GM19395 (cell line): ENCODE results near the gene SMC1B.
"Not testable (repeated sequence)": the region's sequence is repeated elsewhere in the genome, so short reads cannot be mapped to it uniquely, and the experiment has no call there.

Experiments used
- ATAC-seq: cut with Tn5 transposase; IDR thresholded peaks from one replicate; pipeline ENCODE4 v1.9.1; 2021; ENCODE audit warnings: mild to moderate bottlenecking, moderate library complexity; ENCODE audit not compliant: unreplicated experiment

The SMC1B gene

GRCh38 chr22:45421349-45422055 is 8.1 kb upstream of the SMC1B start:
- no peak for ATAC-seq

- no peak for ATAC-seq
Measured at GRCh38 chr22:45420539-45420938, 7.1 kb upstream of the SMC1B start.

GRCh38 chr22:45420011-45420410 is 6.6 kb upstream of the SMC1B start:
- no peak for ATAC-seq

DNA sequence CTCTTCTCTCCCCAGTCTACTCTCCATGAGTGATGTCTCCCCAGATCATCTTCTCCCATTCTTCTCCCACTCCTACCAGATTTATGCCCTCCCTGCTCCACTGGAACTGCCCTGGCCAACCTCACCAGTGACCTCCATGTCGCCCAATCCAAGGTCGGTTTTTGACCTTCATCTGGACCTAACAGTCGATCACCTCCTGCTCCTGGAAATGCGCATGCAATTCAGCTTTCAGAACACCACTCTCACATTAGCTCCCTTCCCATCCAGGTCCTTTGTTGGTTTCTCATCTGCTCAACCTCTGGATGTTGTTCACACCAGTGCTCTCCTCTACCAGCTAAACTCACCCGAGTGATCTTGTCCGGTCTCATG is 5.4 kb upstream of the SMC1B start:
- no peak for ATAC-seq

GRCh38 chr22:45418056-45418769 is 4.8 kb upstream of the SMC1B start:
- no peak for ATAC-seq

GRCh38 chr22:45413013-45413367 is 409 bp downstream of the SMC1B start:
- no peak for ATAC-seq

GRCh38 chr22:45407793-45408192 is 5.6 kb downstream of the SMC1B start:
- ATAC-seq = no peak

DNA sequence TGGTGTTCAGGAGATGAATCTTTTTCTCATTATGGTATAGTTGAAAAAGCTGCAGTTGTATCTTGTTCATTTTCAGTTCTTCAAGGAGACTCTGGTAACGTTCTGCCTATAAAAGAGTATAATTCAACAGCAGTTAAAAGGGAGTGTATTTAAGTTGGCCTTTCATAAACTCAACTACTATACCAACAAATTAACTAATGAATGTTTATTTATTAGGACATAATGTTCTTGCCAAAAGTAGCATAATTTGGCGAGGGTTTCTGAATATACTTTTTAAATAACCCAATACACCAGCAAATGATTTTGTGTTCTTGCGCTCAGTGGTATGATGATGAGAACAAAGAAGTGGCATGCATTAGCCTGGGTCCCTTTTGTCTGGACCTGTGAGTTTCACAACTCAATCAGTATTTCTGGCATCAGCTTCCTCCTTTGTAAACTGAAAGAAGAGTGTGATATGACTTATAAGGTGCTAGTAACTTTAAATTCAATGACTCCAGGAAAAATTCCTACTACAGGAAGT is 10.9 kb downstream of the SMC1B start:
- ATAC-seq = no peak

GRCh38 chr22:45399712-45400445 is 13.5 kb downstream of the SMC1B start:
- no peak for ATAC-seq

DNA sequence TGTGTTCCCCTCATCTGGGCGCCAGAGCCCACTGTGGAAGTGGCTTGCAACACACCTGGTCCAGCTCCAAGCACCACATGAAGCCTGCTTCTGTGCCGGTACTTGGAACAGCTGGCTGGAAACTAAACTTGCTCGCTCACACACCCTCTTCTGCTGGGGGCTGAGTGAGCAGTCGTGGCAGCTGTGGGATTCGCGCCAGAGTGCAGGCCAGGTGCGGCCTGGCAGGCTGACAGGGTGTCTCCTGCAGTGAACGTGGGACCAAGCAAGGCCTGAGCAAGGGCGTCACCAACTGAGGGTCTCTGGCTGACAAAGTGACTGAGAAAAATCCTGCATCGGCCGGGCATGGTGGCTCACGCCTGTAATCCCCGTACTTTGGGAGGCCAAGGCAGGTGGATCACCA is 15.2 kb downstream of the SMC1B start:
- ATAC-seq = no peak

DNA sequence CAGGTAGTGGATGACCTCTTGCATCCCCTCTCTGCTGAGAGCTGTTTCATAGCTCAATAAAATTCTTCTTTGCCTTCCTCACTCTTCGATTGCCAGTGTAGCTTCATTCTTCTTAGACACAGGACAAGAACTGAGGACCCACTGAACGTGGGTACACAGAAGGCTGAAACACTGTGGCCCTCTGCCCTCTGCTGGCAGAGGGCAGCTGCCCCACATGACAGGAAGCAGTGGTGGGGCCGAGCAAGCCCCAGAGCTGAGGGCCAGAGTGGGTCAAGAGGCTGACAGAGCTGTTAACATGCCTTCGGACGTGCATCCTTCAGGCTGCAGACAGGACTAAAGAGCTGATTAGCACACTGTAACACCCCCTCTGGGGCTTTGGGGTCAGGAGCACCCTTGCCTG is 15.6 kb downstream of the SMC1B start:
- no peak for ATAC-seq

DNA sequence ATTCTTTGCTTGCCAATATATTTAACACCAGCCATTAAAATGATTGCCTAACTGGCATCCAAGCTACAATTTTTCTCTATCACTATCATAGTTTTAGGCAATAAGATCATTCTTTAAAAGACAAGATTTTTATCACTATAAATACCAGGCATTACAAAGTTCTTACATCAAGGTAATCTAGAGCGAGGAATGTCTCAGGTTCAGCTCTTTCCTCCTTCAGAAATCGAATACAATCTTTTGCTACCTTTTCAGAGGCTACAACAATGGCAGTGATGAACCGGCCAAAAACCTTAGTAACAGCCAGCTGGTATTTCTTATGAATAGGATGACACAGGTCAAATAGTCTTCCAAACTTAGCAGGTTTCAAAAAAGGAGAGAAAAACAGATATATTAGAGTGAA is 23.9 kb downstream of the SMC1B start:
- ATAC-seq = no peak

DNA sequence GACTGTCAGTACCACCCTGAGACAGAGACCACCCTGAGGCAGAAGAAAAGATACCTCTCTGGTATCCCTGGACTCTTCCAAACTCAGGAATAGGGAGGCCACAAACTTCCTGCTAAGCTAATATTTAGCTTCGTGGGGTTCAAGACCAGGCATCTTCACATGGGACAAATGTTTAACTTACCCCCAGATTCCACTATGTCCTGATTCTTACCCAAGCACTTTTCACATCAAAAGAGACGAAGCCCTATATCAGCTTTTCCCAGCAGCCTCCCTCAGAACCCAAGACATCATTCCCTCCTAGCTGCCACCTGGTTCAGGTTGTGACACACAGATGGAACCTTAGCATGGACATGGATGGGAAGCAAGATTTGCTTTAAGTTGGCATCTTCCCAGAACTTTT is 32.1 kb downstream of the SMC1B start:
- ATAC-seq = no peak

DNA sequence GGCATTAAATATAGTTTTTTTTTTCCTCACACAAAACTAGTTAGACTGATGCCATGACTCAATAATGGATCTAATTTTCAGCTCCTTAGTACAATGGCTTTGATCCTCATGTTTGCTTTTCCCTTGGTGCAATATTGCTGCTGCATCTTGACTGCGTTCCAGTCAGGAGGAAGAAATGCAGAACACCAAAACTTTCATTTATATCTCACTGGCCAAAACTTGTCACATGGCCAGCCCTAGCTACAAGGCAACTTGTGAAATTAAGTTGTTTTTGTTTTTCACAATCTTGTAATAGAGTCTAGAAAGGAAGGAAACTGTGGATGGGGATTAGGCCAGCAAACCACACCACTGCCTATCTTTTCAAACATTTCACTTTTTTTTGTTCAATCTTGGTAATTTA is 36.7 kb downstream of the SMC1B start:
- no peak for ATAC-seq

- ATAC-seq = no peak
Measured at GRCh38 chr22:45376009-45376408, 37.4 kb downstream of the SMC1B start.

DNA sequence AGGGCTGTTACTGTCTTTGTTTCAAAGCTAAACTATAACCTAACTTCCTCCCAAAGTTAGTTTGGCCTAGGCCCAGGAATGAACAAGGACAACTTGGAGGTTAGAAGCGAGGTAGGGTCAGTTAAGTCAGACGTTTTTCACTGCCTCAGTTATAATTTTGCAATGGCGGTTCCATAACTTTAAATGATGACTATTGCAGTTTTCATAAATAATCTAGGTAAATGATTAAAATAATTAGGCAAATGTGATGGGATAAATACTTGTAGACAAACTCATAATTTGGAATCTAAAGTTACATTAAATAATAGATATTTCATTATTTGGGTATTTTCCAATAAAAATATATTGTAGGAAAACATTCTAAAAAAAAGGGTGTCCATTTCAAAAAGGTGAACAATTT is 39.8 kb downstream of the SMC1B start:
- ATAC-seq = not testable (repeated sequence)

GRCh38 chr22:45366713-45367112 is 46.7 kb downstream of the SMC1B start:
- ATAC-seq = no peak

DNA sequence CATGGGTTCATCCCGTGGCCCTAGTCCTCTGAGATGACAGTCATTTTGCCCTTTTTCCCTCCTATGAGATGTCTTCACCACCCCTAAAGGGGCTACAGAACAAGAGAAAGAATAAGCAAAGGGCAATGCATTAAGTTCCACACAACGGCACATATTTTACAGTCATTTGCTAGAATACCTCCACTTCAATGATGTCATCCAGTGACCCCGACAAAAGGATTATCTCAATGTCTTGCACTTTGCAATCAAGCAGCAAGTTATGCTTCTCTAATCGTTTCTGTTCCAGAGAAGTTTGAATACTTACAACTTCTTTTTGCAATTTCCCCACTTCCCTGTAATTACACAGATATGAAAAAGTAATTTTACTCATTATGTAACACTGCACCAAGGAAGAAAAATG is 53.8 kb downstream of the SMC1B start:
- ATAC-seq = no peak

GRCh38 chr22:45358127-45358526 is 55.3 kb downstream of the SMC1B start:
- no peak for ATAC-seq

GRCh38 chr22:45357490-45357889 is 55.9 kb downstream of the SMC1B start:
- no peak for ATAC-seq

DNA sequence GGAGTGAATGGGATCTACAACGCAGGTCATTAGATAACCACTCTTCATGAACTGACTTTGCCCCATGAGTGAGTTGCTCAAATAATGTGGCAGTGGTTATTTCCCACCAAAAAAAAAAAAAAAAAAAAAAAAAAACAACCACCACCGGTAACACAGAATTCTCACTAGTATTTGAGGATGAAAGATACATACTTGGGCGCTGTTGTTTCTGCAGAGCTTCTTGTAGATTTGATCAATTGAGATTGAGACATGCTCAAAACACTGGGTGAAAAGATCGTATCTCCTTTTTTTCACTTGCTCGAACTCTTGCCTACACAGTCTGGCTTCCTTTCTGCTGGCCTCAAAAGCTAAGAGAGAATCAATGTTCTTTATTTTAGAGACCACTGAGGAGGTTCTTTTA is 59.6 kb downstream of the SMC1B start:
- ATAC-seq = no peak

- not testable (repeated sequence) for ATAC-seq
Measured at GRCh38 chr22:45352757-45353156, 60.6 kb downstream of the SMC1B start.
